ENCODE measurements around the gene LDLRAD4.
A peak's percentile ranks its signal among the peaks of the same experiment; 100 is the strongest.

The LDLRAD4 gene

GRCh38 chr18:13218368-13218991 is at the start of gene LDLRAD4:
Gene LDLRAD4 (plus strand): TSS chr18:13218760.
- peak within 1 kb of the TSS; percentile 91 for H2AFZ ChIP-seq
- peaks cover 40% of the 10 kb centered on the region for H3K4me1 ChIP-seq
- peak within 1 kb of the TSS; percentile 73 for H3K4me2 ChIP-seq (ENCODE audit: low read length)
- H3K79me2 ChIP-seq: no peaks in the 10 kb centered on the region
- H3K4me3 ChIP-seq (ENCODE audit: low read depth, low read length): peak within 1 kb of the TSS; percentile 48
- TF ChIP-seq CTCF (IDR thresholded peaks at IDR 0.05): no peak
- H3K36me3 ChIP-seq (ENCODE audit: control insufficient read depth, insufficient read depth, low read length): no peaks in the 10 kb centered on the region
- no peaks in the 10 kb centered on the region for H3K27me3 ChIP-seq (ENCODE audit: control insufficient read depth, insufficient read depth, low read length)
- H3K9ac ChIP-seq: no peak within 1 kb of the TSS
- peak within 1 kb of the TSS; percentile 60 for H3K27ac ChIP-seq
- no peaks in the 10 kb centered on the region for H3K9me3 ChIP-seq (ENCODE audit: control insufficient read depth, low read length)

- H3K4me3 ChIP-seq (ENCODE audit: low read depth, low read length): no peak overlapping the region
- no peaks in the 10 kb centered on the region for H3K27me3 ChIP-seq (ENCODE audit: control insufficient read depth, insufficient read depth, low read length)
- H3K79me2 ChIP-seq: no peaks in the 10 kb centered on the region
- H3K27ac ChIP-seq: no peak overlapping the region
- no peak for TF ChIP-seq CTCF (IDR thresholded peaks at IDR 0.05)
- no peaks in the 10 kb centered on the region for H3K9me3 ChIP-seq (ENCODE audit: control insufficient read depth, low read length)
- no peak overlapping the region for H3K4me2 ChIP-seq (ENCODE audit: low read length)
- H2AFZ ChIP-seq: no peak overlapping the region
- H3K36me3 ChIP-seq (ENCODE audit: control insufficient read depth, insufficient read depth, low read length): no peaks in the 10 kb centered on the region
- H3K9ac ChIP-seq: no peak overlapping the region
- H3K4me1 ChIP-seq: no peaks in the 10 kb centered on the region
Observed at GRCh38 chr18:13173578-13174145, 44.9 kb upstream of the LDLRAD4 start.

- Histone ChIP-seq H3K4me2 (ENCODE audit: low read length) (no peak overlapping the region), H3K36me3 (ENCODE audit: control insufficient read depth, insufficient read depth, low read length) (no peaks in the 10 kb centered on the region), H3K27me3 (ENCODE audit: control insufficient read depth, insufficient read depth, low read length) (no peaks in the 10 kb centered on the region), H3K27ac (no peak overlapping the region), H3K79me2 (no peaks in the 10 kb centered on the region), H3K9ac (no peak overlapping the region), H3K9me3 (ENCODE audit: control insufficient read depth, low read length) (no peaks in the 10 kb centered on the region), H3K4me3 (ENCODE audit: low read depth, low read length) (no peak overlapping the region), H2AFZ (no peak overlapping the region), H3K4me1 (no peaks in the 10 kb centered on the region)
- no peak for TF ChIP-seq CTCF (IDR thresholded peaks at IDR 0.05)
Observed at GRCh38 chr18:13175266-13175665, 43.3 kb upstream of the LDLRAD4 start.

GRCh38 chr18:13175754-13176210 is 42.8 kb upstream of the LDLRAD4 start:
- Histone ChIP-seq H2AFZ (no peak overlapping the region), H3K4me2 (ENCODE audit: low read length) (no peak overlapping the region), H3K36me3 (ENCODE audit: control insufficient read depth, insufficient read depth, low read length) (no peaks in the 10 kb centered on the region), H3K27ac (no peak overlapping the region), H3K4me3 (ENCODE audit: low read depth, low read length) (no peak overlapping the region), H3K9me3 (ENCODE audit: control insufficient read depth, low read length) (no peaks in the 10 kb centered on the region), H3K27me3 (ENCODE audit: control insufficient read depth, insufficient read depth, low read length) (no peaks in the 10 kb centered on the region), H3K4me1 (no peaks in the 10 kb centered on the region), H3K9ac (no peak overlapping the region), H3K79me2 (no peaks in the 10 kb centered on the region)
- no peak for TF ChIP-seq CTCF (IDR thresholded peaks at IDR 0.05)

- no peak overlapping the region for H3K27ac ChIP-seq
- TF ChIP-seq CTCF (IDR thresholded peaks at IDR 0.05): no peak
- H3K4me1 ChIP-seq: no peaks in the 10 kb centered on the region
- H2AFZ ChIP-seq: no peak overlapping the region
- H3K4me2 ChIP-seq (ENCODE audit: low read length): no peak overlapping the region
- no peaks in the 10 kb centered on the region for H3K27me3 ChIP-seq (ENCODE audit: control insufficient read depth, insufficient read depth, low read length)
- H3K4me3 ChIP-seq (ENCODE audit: low read depth, low read length): no peak overlapping the region
- H3K79me2 ChIP-seq: no peaks in the 10 kb centered on the region
- no peak overlapping the region for H3K9ac ChIP-seq
- no peaks in the 10 kb centered on the region for H3K36me3 ChIP-seq (ENCODE audit: control insufficient read depth, insufficient read depth, low read length)
- H3K9me3 ChIP-seq (ENCODE audit: control insufficient read depth, low read length): no peaks in the 10 kb centered on the region
Observed at GRCh38 chr18:13176847-13177246, 41.7 kb upstream of the LDLRAD4 start.
